HG03095 (cell line): ENCODE data around the gene MLLT3.

Experiments
- ATAC-seq: cut with Tn5 transposase; IDR thresholded peaks from one replicate; pipeline ENCODE4 v1.9.1; 2021; ENCODE audit warnings: moderate library complexity; ENCODE audit not compliant: unreplicated experiment

The MLLT3 gene

GRCh38 chr9:20428976-20429375 is 193.3 kb downstream of the MLLT3 start:
- ATAC-seq, result no peak

GRCh38 chr9:20427359-20427758 is 194.9 kb downstream of the MLLT3 start:
- ATAC-seq, result no peak

GRCh38 chr9:20426019-20426418 is 196.3 kb downstream of the MLLT3 start:
- ATAC-seq, result peak; percentile 89

- no peak for ATAC-seq
Measured at GRCh38 chr9:20419533-20419932, 202.8 kb downstream of the MLLT3 start.

- ATAC-seq, result no peak
Measured at GRCh38 chr9:20418485-20418884, 203.8 kb downstream of the MLLT3 start.

GRCh38 chr9:20417373-20418080 is 204.8 kb downstream of the MLLT3 start:
- ATAC-seq, result no peak

GRCh38 chr9:20414150-20414549 is 208.1 kb downstream of the MLLT3 start:
- no peak for ATAC-seq

GRCh38 chr9:20409321-20410092 is 212.8 kb downstream of the MLLT3 start:
- ATAC-seq, result no peak

- ATAC-seq, result no peak
Measured at GRCh38 chr9:20408513-20408912, 213.8 kb downstream of the MLLT3 start.

- no peak for ATAC-seq
Measured at GRCh38 chr9:20407013-20407412, 215.3 kb downstream of the MLLT3 start.

- ATAC-seq, result no peak
Measured at GRCh38 chr9:20406344-20406743, 216.0 kb downstream of the MLLT3 start.

GRCh38 chr9:20405616-20406015 is 216.7 kb downstream of the MLLT3 start:
- no peak for ATAC-seq

- ATAC-seq, result no peak
Measured at GRCh38 chr9:20405078-20405477, 217.2 kb downstream of the MLLT3 start.

GRCh38 chr9:20404192-20404813 is 218.0 kb downstream of the MLLT3 start:
- no peak for ATAC-seq

- ATAC-seq, result no peak
Measured at GRCh38 chr9:20403346-20403745, 219.0 kb downstream of the MLLT3 start.

GRCh38 chr9:20402273-20402875 is 219.9 kb downstream of the MLLT3 start:
- no peak for ATAC-seq

GRCh38 chr9:20398536-20399338 is 223.6 kb downstream of the MLLT3 start:
- no peak for ATAC-seq

- no peak for ATAC-seq
Measured at GRCh38 chr9:20397348-20397747, 225.0 kb downstream of the MLLT3 start.

GRCh38 chr9:20396509-20396908 is 225.8 kb downstream of the MLLT3 start:
- ATAC-seq, result no peak

- ATAC-seq, result no peak
Measured at GRCh38 chr9:20395651-20396050, 226.6 kb downstream of the MLLT3 start.

GRCh38 chr9:20394969-20395368 is 227.3 kb downstream of the MLLT3 start:
- ATAC-seq, result no peak
